Keratinocyte (primary cell): Measurements from ENCODE around the gene LEUTX. TPM values are rescaled to one million over a fixed set of nuclear protein-coding genes. Genes with fewer than 3 reads are reported as not detected.

Experiments used
- DNase-seq: peaks from one replicate; pipeline ENCODE4 v3.0.0-alpha.2; 2011; ENCODE audit warnings: low read depth, missing footprints, low spot score
- FAIRE-seq: peaks from 2 replicates; lab custom pipeline; 2011; peaks lifted over from hg19 to GRCh38; lab: Jason Lieb, UNC
- H2AFZ ChIP-seq: 2 replicates; pipeline ENCODE4 v1.6.0; 2012; ENCODE audit warnings: low read length, control low read depth, inconsistent platforms; ENCODE audit not compliant: control insufficient read depth
- H3K27ac ChIP-seq: 2 replicates; pipeline ENCODE4 v1.5.1; 2011; ENCODE audit warnings: low read length; ENCODE audit not compliant: control insufficient read depth, insufficient read depth
- H3K27me3 ChIP-seq: 3 replicates; pipeline ENCODE4 v1.6.0; 2011; ENCODE audit warnings: low read length; ENCODE audit not compliant: control insufficient read depth, insufficient read depth; ENCODE audit errors: extremely low read depth
- H3K36me3 ChIP-seq, 2 experiments: 2 replicates in 1 of 2; 3 replicates in 1 of 2; pipeline ENCODE4 v1.5.1; 2011; ENCODE audit warnings: low read length in 2 of 2, mild to moderate bottlenecking in 1 of 2; ENCODE audit not compliant: control insufficient read depth in 2 of 2, insufficient read depth in 2 of 2; ENCODE audit errors: extremely low read depth in 1 of 2
- H3K4me1 ChIP-seq: 3 replicates; pipeline ENCODE4 v1.5.1; 2011; ENCODE audit warnings: low read length; ENCODE audit not compliant: control insufficient read depth, insufficient read depth; ENCODE audit errors: extremely low read depth
- H3K4me2 ChIP-seq: 3 replicates; pipeline ENCODE4 v1.6.0; 2011; ENCODE audit warnings: low read depth, low read length; ENCODE audit not compliant: control insufficient read depth, insufficient read depth; ENCODE audit errors: extremely low read depth
- H3K4me3 ChIP-seq, 3 experiments: fragments of 200-600 bp in 1 of 3; sonication (generic) in 1 of 3; 2 replicates in 2 of 3; 3 replicates in 1 of 3; pipeline ENCODE4 v1.5.1; 2011 to 2016; ENCODE audit warnings: low read length in 3 of 3, mild to moderate bottlenecking in 3 of 3, control low read depth in 2 of 3, inconsistent platforms in 1 of 3, low read depth in 1 of 3, mixed read lengths in 1 of 3, mixed run types in 1 of 3, moderate library complexity in 1 of 3; ENCODE audit not compliant: control insufficient read depth in 2 of 3, insufficient read depth in 2 of 3; ENCODE audit errors: extremely low read depth in 1 of 3
- H3K79me2 ChIP-seq: 2 replicates; pipeline ENCODE4 v1.6.0; 2012; ENCODE audit warnings: low read length; ENCODE audit not compliant: control insufficient read depth, insufficient read depth
- H3K9ac ChIP-seq: 3 replicates; pipeline ENCODE4 v1.6.0; 2011; ENCODE audit warnings: low read length; ENCODE audit not compliant: control insufficient read depth, insufficient read depth; ENCODE audit errors: extremely low read depth
- H3K9me1 ChIP-seq: 3 replicates; pipeline ENCODE4 v1.6.0; 2011; ENCODE audit warnings: low read length; ENCODE audit not compliant: control insufficient read depth, insufficient read depth; ENCODE audit errors: extremely low read depth
- H3K9me3 ChIP-seq: 2 replicates; pipeline ENCODE4 v1.5.1; 2012; ENCODE audit warnings: low read depth, low read length; ENCODE audit not compliant: control insufficient read depth
- H4K20me1 ChIP-seq: 3 replicates; pipeline ENCODE4 v1.6.0; 2011; ENCODE audit warnings: low read length; ENCODE audit not compliant: control insufficient read depth, insufficient read depth; ENCODE audit errors: extremely low read depth
- CTCF ChIP-seq, 3 experiments: IDR thresholded peaks in 1 of 3; conservative IDR thresholded peaks in 1 of 3; optimal IDR thresholded peaks in 1 of 3; 2 replicates in 2 of 3; 3 replicates in 1 of 3; pipeline versions ENCODE3 to v1.5.1; 2011; ENCODE audit warnings: low read length in 3 of 3, mild to moderate bottlenecking in 3 of 3, moderate library complexity in 2 of 3, control low read depth in 1 of 3, inconsistent platforms in 1 of 3; ENCODE audit not compliant: insufficient read depth in 2 of 3; ENCODE audit errors: extremely low read depth in 1 of 3
- EZH2 ChIP-seq: IDR thresholded peaks from one replicate; pipeline ENCODE4 v1.6.1; 2012; ENCODE audit warnings: inconsistent platforms, mild to moderate bottlenecking, low read length, moderate library complexity
- dilution Hi-C: fragments of 300-500 bp; cut with MboI; formaldehyde crosslinking; loops from one replicate; pipeline ENCODE4 v1.7.0; 2020; ENCODE audit warnings: low sequenced_read_pairs; ENCODE audit not compliant: extremely low pct_ligation_motif_present
- polyA plus RNA-seq, 5 experiments: library from polyadenylated mRNA; depleted of rRNA in 3 of 5; stranded (reverse) in 3 of 5; stranded (forward) in 1 of 5; unstranded in 1 of 5; fragments of >200 nt; gene quantifications; 1 replicate in 1 of 5; 2 replicates in 3 of 5; 3 replicates in 1 of 5; pipeline versions ENCODE4 v1.2.1 to v1.2.3, GENCODE V29; 2011 to 2012; ENCODE audit warnings: missing spikeins in 2 of 5, low read depth in 1 of 5, low replicate concordance in 1 of 5

The LEUTX gene
- polyA plus RNA-seq, 1 donor (not counting 4 experiments of a cell fraction or from before 2014, with no cell fraction given): not detected

GRCh38 chr19:39825093-39825463 is 46.4 kb downstream of the LEUTX start:
- dilution Hi-C loops: no loop called here
- Histone ChIP-seq H3K9ac (no peak overlapping the region), H3K9me3 (no peaks in the 10 kb centered on the region), H3K4me3 (no peak overlapping the region), H3K9me1 (no peaks in the 10 kb centered on the region), H4K20me1 (no peaks in the 10 kb centered on the region), H3K36me3 (peaks cover 20 to 22% of the 10 kb centered on the region in 2 experiments), H3K79me2 (no peaks in the 10 kb centered on the region), H3K27ac (no peak overlapping the region), H3K27me3 (no peaks in the 10 kb centered on the region), H2AFZ (no peak overlapping the region), H3K4me2 (no peak overlapping the region), H3K4me1 (peaks cover 9% of the 10 kb centered on the region)
- FAIRE-seq: no peak
- no peak for DNase-seq
- no peak for TF ChIP-seq CTCF (optimal IDR thresholded peaks at IDR 0.05 in 1 of 3, IDR thresholded peaks at IDR 0.05 in 1 of 3, conservative IDR thresholded peaks at IDR 0.05 in 1 of 3; ENCODE audit: extremely low read depth in 1 of 3, insufficient read depth in 2 of 3, low read length in 3 of 3)
- no peak for TF ChIP-seq EZH2

- Histone ChIP-seq H4K20me1 (no peaks in the 10 kb centered on the region), H3K4me3 (no peak overlapping the region), H3K36me3 (peaks cover 22 to 27% of the 10 kb centered on the region in 2 experiments), H3K79me2 (no peaks in the 10 kb centered on the region), H3K9ac (no peak overlapping the region), H2AFZ (no peak overlapping the region), H3K9me3 (no peaks in the 10 kb centered on the region), H3K27me3 (no peaks in the 10 kb centered on the region), H3K27ac (no peak overlapping the region), H3K4me1 (peaks cover 9% of the 10 kb centered on the region), H3K4me2 (no peak overlapping the region), H3K9me1 (no peaks in the 10 kb centered on the region)
- FAIRE-seq (no peak), DNase-seq (no peak)
- dilution Hi-C loops: no loop called here
- TF ChIP-seq CTCF (optimal IDR thresholded peaks at IDR 0.05 in 1 of 3, IDR thresholded peaks at IDR 0.05 in 1 of 3, conservative IDR thresholded peaks at IDR 0.05 in 1 of 3; ENCODE audit: extremely low read depth in 1 of 3, insufficient read depth in 2 of 3, low read length in 3 of 3) (no peak), EZH2 (no peak)
Observed at GRCh38 chr19:39825531-39826076, 47.0 kb downstream of the LEUTX start.
